ENCODE results near the gene TCAF1. TPM values are rescaled to one million over a fixed set of nuclear protein-coding genes. Genes with fewer than 3 reads are reported as not detected.
A peak's percentile ranks its signal among the peaks of the same experiment; 100 is the strongest.

TCAF1 gene
- total and polyA plus RNA-seq, 2 of the 4 experiments (the other 2 are of a cell fraction): 39.3 to 91.8 TPM

DNA sequence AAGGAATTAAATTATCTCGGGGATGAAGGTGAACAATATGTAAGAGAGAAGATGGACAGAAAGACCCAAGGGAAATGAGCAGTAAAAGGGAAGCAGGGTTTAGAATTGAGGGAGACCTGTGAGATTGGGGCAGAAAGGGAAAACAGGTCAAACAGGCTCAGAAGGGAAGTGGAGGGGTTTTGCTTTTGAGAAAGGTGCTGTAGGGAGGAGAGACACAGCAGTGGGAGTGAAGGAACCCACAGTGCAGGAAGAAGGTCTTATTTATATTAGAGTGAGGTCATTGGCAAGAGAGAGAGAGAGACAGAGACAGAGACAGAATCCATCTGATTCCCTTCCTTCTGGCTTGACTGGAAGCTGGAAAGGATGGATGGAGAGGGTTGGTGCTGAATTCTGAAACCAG lies 3.5 kb upstream of the TCAF1 start:
- no peak for DNase-seq
- Histone ChIP-seq H3K23ac (ENCODE audit: low read depth, low read length) (no peak overlapping the region), H3K4me3 (ENCODE audit: insufficient read depth, low read depth, low read length) (no peak overlapping the region), H3K56ac (ENCODE audit: extremely low read depth, insufficient read depth, low read length) (no peak overlapping the region), H3K4me2 (ENCODE audit: low read depth, low read length) (no peak overlapping the region), H2BK120ac (ENCODE audit: low read depth, low read length) (no peak overlapping the region), H3K36me3 (ENCODE audit: control insufficient read depth, insufficient read depth, low read length) (no peaks in the 10 kb centered on the region), H2AK5ac (ENCODE audit: low read depth, low read length) (no peak overlapping the region), H2AK9ac (replicated peaks; ENCODE audit: low read depth, low read length, poor library complexity) (no peak overlapping the region), H2BK15ac (ENCODE audit: low read depth, low read length) (no peak overlapping the region; the same call in 2 of the 3 replicates), H3K4me1 (ENCODE audit: control insufficient read depth, insufficient read depth, low read length) (peaks cover 13% of the 10 kb centered on the region), H3K9me1 (ENCODE audit: insufficient read depth, low read length) (peaks cover 3% of the 10 kb centered on the region; the same call in 1 of the 2 replicates), H3K79me1 (ENCODE audit: low read depth in 1 of 2, low read length in 2 of 2) (peaks cover 0 to 5% of the 10 kb centered on the region in 2 experiments; a peak in 2 of 4 replicates), H3K27ac (ENCODE audit: insufficient read depth, low read length) (no peak overlapping the region), H2BK5ac (ENCODE audit: low read depth, low read length, poor library complexity, severe bottlenecking) (no peak overlapping the region), H3K9ac (ENCODE audit: low read depth, low read length) (no peak overlapping the region), H4K8ac (ENCODE audit: low read depth in 2 of 2, low read length in 2 of 2) (peak overlapping the region in 1 of 2 experiments; percentile 31; a peak in 1 of 4 replicates), H4K5ac (ENCODE audit: low read depth, low read length) (no peak overlapping the region), H3K14ac (replicated peaks; ENCODE audit: low read depth, low read length) (no peak overlapping the region), H3K4ac (ENCODE audit: low read depth, low read length) (no peak overlapping the region; the same call in 1 of the 2 replicates), H2AFZ (replicated peaks; ENCODE audit: low read length, poor library complexity) (peak overlapping the region; percentile 2), H4K20me1 (ENCODE audit: insufficient read depth, low read length) (0 out of 2 replicates have a peak, but pooled peaks cover 5% of the 10 kb centered on the region), H3K27me3 (ENCODE audit: control insufficient read depth, insufficient read depth, low read length) (no peaks in the 10 kb centered on the region), H3K18ac (ENCODE audit: low read depth, low read length) (no peak overlapping the region), H2BK20ac (ENCODE audit: low read depth, low read length) (no peak overlapping the region), H4K91ac (ENCODE audit: insufficient read depth, low read depth, low read length) (no peak overlapping the region), H3K9me3 (ENCODE audit: control insufficient read depth, insufficient read depth, low read length) (no peaks in the 10 kb centered on the region)
- ChIA-PET CTCF (no interaction called here), POLR2A (ENCODE audit: unreplicated experiment) (no interaction called here)
- dilution Hi-C loops (cut with HindIII; ENCODE audit: low sequenced_read_pairs, unreplicated experiment) (no loop called here), in situ Hi-C loops (cut with MboI; ENCODE audit: low sequenced_read_pairs) (no loop called here), intact Hi-C loops (cut with micrococcal nuclease) (no loop called here)
- no TSS peak for BruUV-seq (replicated peaks)
- ATAC-seq (ENCODE audit: low read depth): no peak
- 71% methylated on average over 1 of the region's 1 CpG; no CpG with 5 or more reads in 1 of the 2 experiments for whole genome bisulfite sequencing, 2 experiments (ENCODE audit: extremely low coverage in 2 of 2, insufficient read length in 1 of 2)
- TF ChIP-seq POLR2A (IDR thresholded peaks at IDR 0.05; ENCODE audit: low read depth, low read length) (no peak), MAZ (IDR thresholded peaks at IDR 0.05; ENCODE audit: borderline replicate concordance, low read depth, low read length) (no peak), RCOR1 (IDR thresholded peaks at IDR 0.05; ENCODE audit: insufficient replicate concordance, low read length) (no peak), RFX5 (IDR thresholded peaks at IDR 0.05; ENCODE audit: low read depth, low read length) (no peak), NFE2L2 (IDR thresholded peaks at IDR 0.05; ENCODE audit: low read depth, low read length) (no peak)
- TF ChIP-seq, protein P1, sequence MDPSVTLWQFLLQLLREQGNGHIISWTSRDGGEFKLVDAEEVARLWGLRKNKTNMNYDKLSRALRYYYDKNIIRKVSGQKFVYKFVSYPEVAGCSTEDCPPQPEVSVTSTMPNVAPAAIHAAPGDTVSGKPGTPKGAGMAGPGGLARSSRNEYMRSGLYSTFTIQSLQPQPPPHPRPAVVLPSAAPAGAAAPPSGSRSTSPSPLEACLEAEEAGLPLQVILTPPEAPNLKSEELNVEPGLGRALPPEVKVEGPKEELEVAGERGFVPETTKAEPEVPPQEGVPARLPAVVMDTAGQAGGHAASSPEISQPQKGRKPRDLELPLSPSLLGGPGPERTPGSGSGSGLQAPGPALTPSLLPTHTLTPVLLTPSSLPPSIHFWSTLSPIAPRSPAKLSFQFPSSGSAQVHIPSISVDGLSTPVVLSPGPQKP (IDR thresholded peaks at IDR 0.05; ENCODE audit: borderline replicate concordance, low read depth, low read length): no peak
- TF ChIP-seq, protein P2, sequence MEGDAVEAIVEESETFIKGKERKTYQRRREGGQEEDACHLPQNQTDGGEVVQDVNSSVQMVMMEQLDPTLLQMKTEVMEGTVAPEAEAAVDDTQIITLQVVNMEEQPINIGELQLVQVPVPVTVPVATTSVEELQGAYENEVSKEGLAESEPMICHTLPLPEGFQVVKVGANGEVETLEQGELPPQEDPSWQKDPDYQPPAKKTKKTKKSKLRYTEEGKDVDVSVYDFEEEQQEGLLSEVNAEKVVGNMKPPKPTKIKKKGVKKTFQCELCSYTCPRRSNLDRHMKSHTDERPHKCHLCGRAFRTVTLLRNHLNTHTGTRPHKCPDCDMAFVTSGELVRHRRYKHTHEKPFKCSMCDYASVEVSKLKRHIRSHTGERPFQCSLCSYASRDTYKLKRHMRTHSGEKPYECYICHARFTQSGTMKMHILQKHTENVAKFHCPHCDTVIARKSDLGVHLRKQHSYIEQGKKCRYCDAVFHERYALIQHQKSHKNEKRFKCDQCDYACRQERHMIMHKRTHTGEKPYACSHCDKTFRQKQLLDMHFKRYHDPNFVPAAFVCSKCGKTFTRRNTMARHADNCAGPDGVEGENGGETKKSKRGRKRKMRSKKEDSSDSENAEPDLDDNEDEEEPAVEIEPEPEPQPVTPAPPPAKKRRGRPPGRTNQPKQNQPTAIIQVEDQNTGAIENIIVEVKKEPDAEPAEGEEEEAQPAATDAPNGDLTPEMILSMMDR (conservative IDR thresholded peaks at IDR 0.05; ENCODE audit: low read depth, low read length): no peak
